Liver (tissue), 3 donors: ENCODE measurements around the gene SETD7.

Experiments used
- CTCF ChIP-seq: fragments of 150-350 bp; IDR thresholded peaks from 2 replicates; pipeline ENCODE4 v1.5.1; 2017; ENCODE audit warnings: improper control_type of control experiment, low read depth, low read length; ENCODE audit not compliant: missing input control
- MAX ChIP-seq: IDR thresholded peaks from 2 replicates; pipeline ENCODE4 v1.6.1; 2016; ENCODE audit warnings: antibody characterized with exemption
- RAD21 ChIP-seq, 2 donors: IDR thresholded peaks; 2 replicates each; pipeline ENCODE4 v1.6.1; 2016; ENCODE audit warnings: antibody characterized with exemption in 2 of 2, mild to moderate bottlenecking in 2 of 2
- REST ChIP-seq: IDR thresholded peaks from 2 replicates; pipeline ENCODE4 v1.6.1; 2016; ENCODE audit warnings: antibody characterized with exemption, mild to moderate bottlenecking
- donor health status: healthy.
- donor health status: healthy.

GRCh38 chr4:139599076-139599475 lies 43.1 kb upstream of the SETD7 start:
- TF ChIP-seq CTCF (no peak), MAX (no peak), RAD21 (IDR thresholded peaks at IDR 0.05) (no peak), REST (no peak)
